ENCODE results near the gene SPTBN1.

The SPTBN1 gene

DNA sequence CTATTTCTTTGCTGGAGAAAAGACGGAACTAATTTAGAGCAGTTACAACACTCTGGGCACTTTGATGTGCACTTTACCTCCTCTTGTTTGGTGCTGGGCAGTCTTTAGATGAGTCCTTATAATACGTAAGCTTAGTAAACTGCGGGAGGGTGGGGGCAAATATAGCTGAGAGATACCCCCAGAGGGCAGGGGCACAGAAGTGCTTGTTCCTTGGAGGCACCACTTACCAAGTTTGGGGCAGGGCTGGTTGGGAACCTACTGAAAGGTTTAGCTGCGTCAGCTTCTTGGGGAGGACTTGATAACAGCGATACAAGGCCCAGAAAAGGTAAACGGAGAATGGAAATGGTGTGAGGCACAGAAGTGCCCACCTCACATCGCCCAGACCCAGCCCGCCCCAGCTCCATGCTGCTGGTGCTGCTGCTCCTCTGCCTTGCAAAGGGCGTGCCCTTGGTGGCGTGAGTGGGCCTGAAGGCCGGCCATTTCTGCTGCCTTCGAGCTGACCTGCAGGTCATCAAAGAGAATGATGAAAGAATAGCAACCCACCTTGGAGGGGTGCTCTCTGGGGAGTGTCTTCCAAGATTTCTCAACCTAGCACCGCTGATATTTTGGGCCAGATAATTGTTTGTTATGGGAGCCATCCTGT is 139.2 kb downstream of the SPTBN1 start:
- H3K9ac ChIP-seq (ENCODE audit: low read depth, low read length) = no peak overlapping the region
- 96% methylated on average over 13 of the region's 13 CpGs for WGBS
- peaks cover 17% of the 10 kb centered on the region for H3K36me3 ChIP-seq (ENCODE audit: insufficient read depth, low read length)
- no peak overlapping the region for H3K27ac ChIP-seq (ENCODE audit: low read depth, low read length)
- no peaks in the 10 kb centered on the region for H3K9me3 ChIP-seq (ENCODE audit: insufficient read depth, low read depth, low read length)
- peaks cover 3% of the 10 kb centered on the region; the same call in 1 of the 2 replicates for H3K4me1 ChIP-seq (ENCODE audit: insufficient read depth, low read length)
- H3K4me3 ChIP-seq (ENCODE audit: low read length) = no peak overlapping the region
- H3K27me3 ChIP-seq (ENCODE audit: insufficient read depth, low read length) = no peaks in the 10 kb centered on the region

DNA sequence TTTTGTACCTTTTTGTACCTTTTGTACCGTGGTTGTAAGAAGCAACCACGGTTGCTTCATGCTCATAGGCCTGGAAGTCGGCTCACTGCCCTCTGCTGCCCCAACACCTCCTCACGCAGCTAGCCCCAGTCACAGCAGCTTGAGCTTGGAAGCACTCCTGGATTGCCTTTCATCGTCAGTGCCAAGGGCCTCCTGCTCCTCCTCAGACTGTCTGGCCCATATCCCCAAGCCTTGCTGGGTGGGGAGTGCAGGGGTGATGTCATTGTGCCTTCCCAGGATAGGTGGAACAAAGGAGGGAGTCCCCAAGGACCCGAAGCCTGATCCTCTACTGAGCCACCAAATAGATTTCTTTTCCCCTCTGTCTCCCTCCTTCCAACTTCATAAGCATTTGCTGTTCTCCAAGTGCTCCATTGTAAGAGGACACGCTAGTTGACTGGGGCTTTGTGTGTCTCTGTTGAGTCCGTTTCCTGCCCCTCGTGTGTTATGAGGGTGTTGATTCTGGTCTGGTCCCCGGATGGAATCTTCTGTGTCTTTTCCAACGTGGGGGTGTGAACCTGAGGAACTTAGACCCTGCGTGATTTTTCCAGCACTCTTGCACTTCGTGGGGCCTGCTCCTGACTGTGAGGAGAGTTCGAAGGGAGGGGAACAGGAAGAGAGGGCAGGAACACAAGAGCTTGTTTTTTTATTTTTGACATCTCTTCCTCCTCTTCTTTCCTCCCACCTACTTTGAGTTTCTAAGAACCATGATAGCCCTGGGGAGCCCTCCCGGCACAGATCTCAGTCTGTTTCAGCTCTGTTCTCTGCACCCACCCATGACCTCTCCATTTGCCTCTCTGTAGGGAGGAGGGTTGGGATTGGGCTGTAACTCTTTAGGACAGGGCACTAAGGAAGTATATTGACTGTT is 140.1 kb downstream of the SPTBN1 start:
- Histone ChIP-seq H3K9ac (ENCODE audit: low read depth, low read length) (no peak overlapping the region), H3K4me1 (ENCODE audit: insufficient read depth, low read length) (no peaks in the 10 kb centered on the region), H3K36me3 (ENCODE audit: insufficient read depth, low read length) (peaks cover 18% of the 10 kb centered on the region), H3K27me3 (ENCODE audit: insufficient read depth, low read length) (no peaks in the 10 kb centered on the region), H3K4me3 (ENCODE audit: low read length) (no peak overlapping the region), H3K27ac (ENCODE audit: low read depth, low read length) (no peak overlapping the region), H3K9me3 (ENCODE audit: insufficient read depth, low read depth, low read length) (no peaks in the 10 kb centered on the region)
- WGBS = 85% methylated on average over 15 of the region's 15 CpGs

DNA sequence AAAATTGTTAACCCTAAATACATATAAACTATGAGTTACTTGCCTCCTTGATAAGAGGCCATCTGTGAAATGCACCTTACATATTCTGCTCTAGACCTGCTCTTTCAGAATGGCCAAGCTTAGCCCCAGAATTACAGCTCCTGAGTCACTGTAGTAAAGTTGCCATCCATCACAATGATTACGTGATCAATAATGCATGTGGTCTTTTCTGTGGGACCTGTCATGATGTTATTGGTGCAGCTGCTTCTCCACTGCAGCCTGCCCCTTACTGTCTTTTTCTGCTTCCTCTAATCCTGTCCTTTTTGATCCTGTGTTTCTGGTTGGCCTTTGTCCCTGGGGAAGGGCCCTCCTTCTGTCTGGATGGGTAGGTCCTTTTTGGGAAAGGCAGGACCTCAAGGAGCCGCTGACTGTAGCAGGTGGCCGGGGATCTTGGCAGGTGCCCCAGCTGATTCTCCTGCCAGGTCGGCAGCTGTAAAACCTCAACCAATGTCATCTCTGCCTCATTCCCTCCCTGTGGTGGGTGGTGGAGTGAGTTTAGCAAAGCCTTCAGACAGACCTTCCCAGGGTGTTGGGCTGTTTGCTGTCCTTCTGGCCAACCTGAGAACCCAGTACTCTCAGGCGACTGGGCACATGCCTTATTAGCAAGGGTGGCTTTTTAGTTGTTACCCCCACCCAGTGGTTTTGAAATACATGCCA is 141.2 kb downstream of the SPTBN1 start:
- 96% methylated on average over 5 of the region's 5 CpGs for WGBS
- H3K9ac ChIP-seq (ENCODE audit: low read depth, low read length) = no peak overlapping the region
- peaks cover 18% of the 10 kb centered on the region for H3K36me3 ChIP-seq (ENCODE audit: insufficient read depth, low read length)
- no peak overlapping the region for H3K4me3 ChIP-seq (ENCODE audit: low read length)
- H3K4me1 ChIP-seq (ENCODE audit: insufficient read depth, low read length) = no peaks in the 10 kb centered on the region
- no peaks in the 10 kb centered on the region for H3K27me3 ChIP-seq (ENCODE audit: insufficient read depth, low read length)
- no peaks in the 10 kb centered on the region for H3K9me3 ChIP-seq (ENCODE audit: insufficient read depth, low read depth, low read length)
- no peak overlapping the region for H3K27ac ChIP-seq (ENCODE audit: low read depth, low read length)

DNA sequence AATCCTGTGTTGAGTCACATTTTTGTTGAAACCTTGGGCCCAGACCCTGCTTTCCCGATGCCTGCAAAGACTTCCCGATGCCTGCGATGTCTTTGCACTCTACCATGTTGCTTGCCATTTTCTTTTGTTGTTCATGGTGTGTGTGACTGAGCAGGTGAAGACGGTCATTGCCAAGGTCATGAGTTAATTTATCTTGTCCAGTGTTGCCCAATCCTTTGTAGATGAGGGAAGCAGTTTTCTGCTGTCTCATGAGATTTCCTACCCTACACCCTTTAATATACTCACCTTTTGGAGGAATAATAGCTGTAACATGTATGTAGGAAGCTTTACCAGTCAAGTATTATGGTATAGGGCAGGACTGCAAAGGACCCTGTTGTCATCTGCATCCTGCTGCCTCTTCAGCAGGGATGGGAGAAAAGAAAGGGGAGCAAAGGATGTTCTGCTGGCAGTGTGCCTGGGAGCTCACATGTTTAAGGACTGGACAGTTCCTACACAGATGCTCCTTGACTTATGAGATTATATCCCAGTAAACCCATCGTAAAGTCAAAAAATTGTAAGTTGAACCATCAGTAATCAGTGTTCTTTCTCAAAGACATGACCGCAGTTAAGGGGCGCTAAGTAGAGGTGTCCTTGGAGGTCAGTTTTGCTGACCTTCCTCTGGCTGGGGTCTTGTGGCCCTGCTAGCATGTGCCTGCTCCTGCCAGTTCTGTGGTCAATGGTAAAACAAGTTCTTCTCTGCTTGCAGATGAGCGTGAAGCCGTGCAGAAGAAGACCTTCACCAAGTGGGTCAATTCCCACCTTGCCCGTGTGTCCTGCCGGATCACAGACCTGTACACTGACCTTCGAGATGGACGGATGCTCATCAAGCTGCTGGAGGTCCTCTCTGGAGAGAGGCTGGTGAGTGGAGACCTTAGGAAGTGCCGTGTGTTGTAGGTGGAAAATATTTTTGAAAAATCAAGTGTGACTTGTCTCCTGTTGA is 142.5 kb downstream of the SPTBN1 start:
- 97% methylated on average over 14 of the region's 14 CpGs for WGBS
- H3K4me1 ChIP-seq (ENCODE audit: insufficient read depth, low read length) = peaks cover 9% of the 10 kb centered on the region; the same call in 1 of the 2 replicates
- H3K36me3 ChIP-seq (ENCODE audit: insufficient read depth, low read length) = peaks cover 18% of the 10 kb centered on the region

DNA sequence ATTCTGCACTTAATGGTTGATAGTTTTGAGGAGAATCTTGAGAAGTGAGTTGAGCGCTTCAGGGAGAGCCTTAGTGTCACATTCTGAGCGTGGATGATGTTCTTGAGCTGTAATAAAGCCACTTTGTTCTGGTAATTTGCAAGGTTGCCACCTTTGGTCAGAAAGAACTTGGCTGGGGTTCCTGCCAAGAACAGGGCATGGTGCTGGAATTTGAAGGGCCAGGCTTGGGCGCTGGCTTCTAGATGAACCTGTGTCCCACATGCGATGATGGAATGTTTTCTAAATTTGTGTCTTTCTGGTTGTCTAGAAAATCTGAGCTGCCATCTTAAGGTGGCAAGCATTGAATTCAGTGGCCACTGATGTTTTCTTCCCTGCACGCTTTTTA is 143.2 kb downstream of the SPTBN1 start:
- no peaks in the 10 kb centered on the region for H3K9me3 ChIP-seq (ENCODE audit: insufficient read depth, low read depth, low read length)
- no peak overlapping the region for H3K27ac ChIP-seq (ENCODE audit: low read depth, low read length)
- H3K4me3 ChIP-seq (ENCODE audit: low read length) = no peak overlapping the region
- WGBS = 97% methylated on average over 5 of the region's 5 CpGs
- H3K27me3 ChIP-seq (ENCODE audit: insufficient read depth, low read length) = no peaks in the 10 kb centered on the region
- no peak overlapping the region for H3K9ac ChIP-seq (ENCODE audit: low read depth, low read length)
- peaks cover 16% of the 10 kb centered on the region for H3K4me1 ChIP-seq (ENCODE audit: insufficient read depth, low read length)
- peaks cover 18% of the 10 kb centered on the region for H3K36me3 ChIP-seq (ENCODE audit: insufficient read depth, low read length)

More for the DNA sequence above, 142.5 kb downstream of the SPTBN1 start:
- Histone ChIP-seq H3K4me3 (ENCODE audit: low read length) (no peak overlapping the region), H3K9ac (ENCODE audit: low read depth, low read length) (no peak overlapping the region), H3K27me3 (ENCODE audit: insufficient read depth, low read length) (no peaks in the 10 kb centered on the region), H3K27ac (ENCODE audit: low read depth, low read length) (no peak overlapping the region), H3K9me3 (ENCODE audit: insufficient read depth, low read depth, low read length) (no peaks in the 10 kb centered on the region)

DNA sequence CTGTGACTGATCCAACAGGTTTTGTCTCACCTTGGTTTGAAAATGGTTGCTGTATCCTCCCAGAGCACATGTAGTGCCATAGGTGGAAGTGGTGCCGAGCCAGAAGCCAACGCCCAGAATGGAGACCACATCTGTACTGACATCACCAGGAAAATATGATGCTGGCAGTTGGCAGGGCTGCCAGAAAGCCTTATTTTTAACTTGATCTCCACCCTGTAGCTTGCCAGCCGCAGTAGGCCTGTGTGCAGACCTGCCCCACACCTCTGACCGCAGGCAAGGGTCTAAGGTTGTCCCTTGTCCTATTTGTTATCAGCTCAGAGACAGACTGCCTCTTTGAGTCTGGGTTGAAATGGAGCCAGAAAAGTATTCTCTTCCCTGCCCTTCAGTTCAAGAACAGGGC is 143.8 kb downstream of the SPTBN1 start:
- Histone ChIP-seq H3K9ac (ENCODE audit: low read depth, low read length) (no peak overlapping the region), H3K4me3 (ENCODE audit: low read length) (no peak overlapping the region), H3K4me1 (ENCODE audit: insufficient read depth, low read length) (peaks cover 22% of the 10 kb centered on the region), H3K36me3 (ENCODE audit: insufficient read depth, low read length) (peaks cover 18% of the 10 kb centered on the region), H3K9me3 (ENCODE audit: insufficient read depth, low read depth, low read length) (no peaks in the 10 kb centered on the region), H3K27ac (ENCODE audit: low read depth, low read length) (no peak overlapping the region), H3K27me3 (ENCODE audit: insufficient read depth, low read length) (no peaks in the 10 kb centered on the region)
- 97% methylated on average over 4 of the region's 4 CpGs for WGBS

DNA sequence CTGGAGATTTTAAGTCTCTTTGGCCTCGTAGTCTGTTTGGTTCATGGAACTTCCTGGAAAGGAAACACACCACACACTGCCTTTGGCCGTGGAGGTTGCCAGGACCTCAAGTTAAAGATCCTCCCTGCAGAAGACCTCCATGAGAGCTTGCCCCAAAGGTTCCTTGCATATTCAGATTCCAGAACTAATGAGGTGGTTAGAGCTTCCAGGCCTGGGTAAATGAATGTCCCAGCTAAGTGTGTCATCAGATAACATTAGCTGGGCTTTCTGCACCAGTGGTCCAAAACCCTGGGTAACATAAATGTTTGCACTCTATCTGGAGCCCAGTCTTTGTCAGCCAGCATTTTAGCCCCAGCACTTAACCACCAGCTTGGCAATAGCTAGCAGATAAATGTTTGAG is 145.2 kb downstream of the SPTBN1 start:
- Histone ChIP-seq H3K27ac (ENCODE audit: low read depth, low read length) (no peak overlapping the region), H3K9ac (ENCODE audit: low read depth, low read length) (no peak overlapping the region)

DNA sequence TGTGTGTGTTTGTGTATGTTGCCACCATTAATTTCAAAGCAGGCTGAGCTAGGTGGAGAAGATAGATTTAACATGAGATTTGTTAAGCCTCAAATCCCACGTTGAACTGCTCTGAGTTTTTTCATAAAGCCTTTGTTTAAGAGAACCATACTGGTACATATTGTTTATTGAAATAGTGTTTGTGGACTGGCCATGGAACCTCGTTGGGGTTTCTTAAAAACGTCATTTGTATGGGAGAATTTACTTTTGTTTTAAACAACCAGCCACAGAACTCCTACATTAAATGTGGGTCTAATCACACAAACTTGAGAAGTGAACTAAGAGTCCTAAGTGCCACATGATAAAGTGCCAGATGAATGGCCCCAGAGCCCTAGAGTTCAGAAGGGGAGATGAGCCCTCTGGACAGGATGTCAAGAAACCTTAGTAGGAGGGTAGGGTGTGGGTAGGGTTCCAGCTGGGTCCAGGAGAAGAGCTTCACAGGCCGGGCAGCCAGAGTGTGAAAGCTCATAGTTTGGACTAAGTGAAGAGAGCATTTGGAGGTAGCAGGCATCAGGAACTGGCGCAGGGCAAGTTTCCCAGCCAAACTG is 146.7 kb downstream of the SPTBN1 start:
- Histone ChIP-seq H3K27me3 (ENCODE audit: insufficient read depth, low read length) (no peaks in the 10 kb centered on the region), H3K9me3 (ENCODE audit: insufficient read depth, low read depth, low read length) (no peaks in the 10 kb centered on the region), H3K4me3 (ENCODE audit: low read length) (no peak overlapping the region), H3K36me3 (ENCODE audit: insufficient read depth, low read length) (peaks cover 18% of the 10 kb centered on the region), H3K9ac (ENCODE audit: low read depth, low read length) (no peak overlapping the region), H3K4me1 (ENCODE audit: insufficient read depth, low read length) (peaks cover 29% of the 10 kb centered on the region), H3K27ac (ENCODE audit: low read depth, low read length) (no peak overlapping the region)
- WGBS = 88% methylated on average over 4 of the region's 5 CpGs

More for the DNA sequence above, 145.2 kb downstream of the SPTBN1 start:
- Histone ChIP-seq H3K9me3 (ENCODE audit: insufficient read depth, low read depth, low read length) (no peaks in the 10 kb centered on the region), H3K4me3 (ENCODE audit: low read length) (no peak overlapping the region), H3K27me3 (ENCODE audit: insufficient read depth, low read length) (no peaks in the 10 kb centered on the region), H3K36me3 (ENCODE audit: insufficient read depth, low read length) (peaks cover 18% of the 10 kb centered on the region), H3K4me1 (ENCODE audit: insufficient read depth, low read length) (peaks cover 29% of the 10 kb centered on the region)
- WGBS = 95% methylated on average over 2 of the region's 2 CpGs

DNA sequence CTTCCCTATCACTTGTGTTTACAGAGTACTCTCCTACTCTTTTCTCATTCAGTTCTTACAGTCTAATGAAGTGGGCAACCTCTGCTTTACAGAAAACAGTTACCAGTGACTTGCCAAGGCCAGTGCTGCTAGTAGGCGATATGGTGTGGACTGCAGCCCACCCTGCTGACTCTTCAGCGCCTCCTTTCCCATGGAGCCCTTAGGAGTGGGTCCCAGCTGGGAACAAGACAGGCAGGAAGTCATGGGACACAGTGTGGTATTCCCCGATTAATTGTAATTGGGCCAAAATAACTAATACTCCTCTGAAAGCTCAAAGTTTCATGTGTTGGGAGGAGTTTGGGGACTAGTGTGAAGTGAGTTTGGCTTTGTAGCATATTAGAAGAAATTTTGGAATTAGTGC is 147.2 kb downstream of the SPTBN1 start:
- Histone ChIP-seq H3K9me3 (ENCODE audit: insufficient read depth, low read depth, low read length) (no peaks in the 10 kb centered on the region), H3K27me3 (ENCODE audit: insufficient read depth, low read length) (no peaks in the 10 kb centered on the region), H3K4me1 (ENCODE audit: insufficient read depth, low read length) (peaks cover 29% of the 10 kb centered on the region), H3K4me3 (ENCODE audit: low read length) (no peak overlapping the region), H3K36me3 (ENCODE audit: insufficient read depth, low read length) (peaks cover 18% of the 10 kb centered on the region), H3K27ac (ENCODE audit: low read depth, low read length) (no peak overlapping the region), H3K9ac (ENCODE audit: low read depth, low read length) (no peak overlapping the region)
- WGBS = 94% methylated on average over 3 of the region's 3 CpGs

DNA sequence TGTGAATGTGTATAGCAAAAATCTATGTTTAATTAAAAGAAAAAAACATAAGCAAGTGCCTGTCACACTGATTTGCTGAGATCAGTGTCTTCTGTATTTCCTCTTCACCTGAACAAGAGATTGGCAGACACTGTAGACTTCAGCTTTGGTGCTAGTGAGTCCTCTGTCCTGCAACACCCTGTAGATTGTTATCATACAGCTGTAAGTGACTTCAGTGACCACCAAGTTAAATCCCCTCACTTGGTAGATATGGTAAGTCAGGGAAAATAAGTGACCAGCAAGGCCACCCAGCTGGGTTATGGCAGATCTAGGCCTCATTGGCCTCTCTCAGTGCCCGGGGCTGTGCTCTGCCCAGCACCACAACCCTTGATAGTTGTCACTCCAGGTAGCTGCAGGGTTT is 147.7 kb downstream of the SPTBN1 start:
- Histone ChIP-seq H3K36me3 (ENCODE audit: insufficient read depth, low read length) (peaks cover 15% of the 10 kb centered on the region), H3K27me3 (ENCODE audit: insufficient read depth, low read length) (no peaks in the 10 kb centered on the region), H3K9ac (ENCODE audit: low read depth, low read length) (no peak overlapping the region), H3K4me3 (ENCODE audit: low read length) (no peak overlapping the region), H3K4me1 (ENCODE audit: insufficient read depth, low read length) (peaks cover 29% of the 10 kb centered on the region), H3K9me3 (ENCODE audit: insufficient read depth, low read depth, low read length) (no peaks in the 10 kb centered on the region), H3K27ac (ENCODE audit: low read depth, low read length) (no peak overlapping the region)
- 91% methylated on average over 1 of the region's 1 CpG for WGBS

Measured in HUES64 (cell line).